Epithelial cell of esophagus (primary cell): ENCODE measurements around the gene GRB10.

Experiments
- DNase-seq: peaks from one replicate; pipeline ENCODE4 v3.0.0; 2010; ENCODE audit warnings: low read depth
- H3K4me3 ChIP-seq: 2 replicates; pipeline ENCODE4 v1.5.1; 2011; ENCODE audit warnings: mild to moderate bottlenecking, low read length, control low read depth
- TF ChIP-seq, protein P1 (sequence below): IDR thresholded peaks from 2 replicates; pipeline ENCODE4 v1.5.1; 2011; ENCODE audit warnings: low read depth, mild to moderate bottlenecking, low read length, control low read depth, inconsistent platforms; ENCODE audit not compliant: insufficient read depth; ENCODE audit errors: missing control alignments

GRB10 gene

DNA sequence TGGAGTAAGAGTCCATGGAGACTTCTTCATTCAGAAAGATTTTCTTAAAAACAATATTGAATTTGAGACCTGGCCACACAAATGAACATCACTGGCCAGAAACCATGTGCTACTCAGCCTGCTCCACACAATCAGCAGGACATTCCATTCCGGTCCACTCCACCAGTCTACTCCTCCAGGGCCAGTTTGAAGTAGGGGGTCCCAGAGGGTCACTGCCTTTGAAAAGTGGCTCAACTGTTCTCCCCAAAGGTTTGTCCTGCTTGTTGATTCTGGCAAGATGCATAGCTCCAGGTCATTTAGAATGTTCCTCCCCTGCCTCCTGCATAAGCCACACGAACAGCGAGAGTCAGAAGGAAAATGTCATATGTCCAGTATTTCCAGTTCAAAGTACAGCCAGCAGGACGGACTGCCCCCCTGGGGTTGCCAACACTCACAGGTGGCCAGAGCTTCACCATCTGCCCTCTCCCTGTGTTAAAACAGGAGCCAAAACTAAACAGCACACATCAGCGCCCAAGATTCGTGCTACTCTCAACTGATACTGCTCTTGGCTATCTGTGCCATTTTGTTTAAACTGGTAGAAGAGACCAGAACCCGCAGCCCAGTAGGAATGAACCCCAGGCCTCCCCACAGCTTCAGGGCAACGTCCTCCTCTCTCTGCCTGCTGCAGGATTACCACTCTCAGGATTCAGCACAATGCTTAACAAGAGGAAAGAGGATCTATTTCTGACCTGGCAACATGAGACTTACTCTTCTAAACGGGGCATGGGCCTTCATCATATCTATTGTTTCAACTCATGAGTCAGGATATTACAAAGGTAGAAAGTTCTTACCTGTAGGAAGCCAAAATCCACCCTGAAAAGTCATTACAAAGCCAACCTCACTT, 11.3 kb downstream of the GRB10 start:
- TF ChIP-seq, protein P1, sequence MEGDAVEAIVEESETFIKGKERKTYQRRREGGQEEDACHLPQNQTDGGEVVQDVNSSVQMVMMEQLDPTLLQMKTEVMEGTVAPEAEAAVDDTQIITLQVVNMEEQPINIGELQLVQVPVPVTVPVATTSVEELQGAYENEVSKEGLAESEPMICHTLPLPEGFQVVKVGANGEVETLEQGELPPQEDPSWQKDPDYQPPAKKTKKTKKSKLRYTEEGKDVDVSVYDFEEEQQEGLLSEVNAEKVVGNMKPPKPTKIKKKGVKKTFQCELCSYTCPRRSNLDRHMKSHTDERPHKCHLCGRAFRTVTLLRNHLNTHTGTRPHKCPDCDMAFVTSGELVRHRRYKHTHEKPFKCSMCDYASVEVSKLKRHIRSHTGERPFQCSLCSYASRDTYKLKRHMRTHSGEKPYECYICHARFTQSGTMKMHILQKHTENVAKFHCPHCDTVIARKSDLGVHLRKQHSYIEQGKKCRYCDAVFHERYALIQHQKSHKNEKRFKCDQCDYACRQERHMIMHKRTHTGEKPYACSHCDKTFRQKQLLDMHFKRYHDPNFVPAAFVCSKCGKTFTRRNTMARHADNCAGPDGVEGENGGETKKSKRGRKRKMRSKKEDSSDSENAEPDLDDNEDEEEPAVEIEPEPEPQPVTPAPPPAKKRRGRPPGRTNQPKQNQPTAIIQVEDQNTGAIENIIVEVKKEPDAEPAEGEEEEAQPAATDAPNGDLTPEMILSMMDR: no peak
- DNase-seq: peak; percentile 24
- no peak overlapping the region for H3K4me3 ChIP-seq

- DNase-seq: no peak
- TF ChIP-seq, protein P1: no peak
- H3K4me3 ChIP-seq: no peak overlapping the region
Measured at GRCh38 chr7:50768485-50769474, 13.9 kb downstream of the GRB10 start.

- peak; percentile 30 for DNase-seq
- H3K4me3 ChIP-seq: no peak overlapping the region
- TF ChIP-seq, protein P1: no peak
Measured at GRCh38 chr7:50766849-50767207, 15.9 kb downstream of the GRB10 start.

DNA sequence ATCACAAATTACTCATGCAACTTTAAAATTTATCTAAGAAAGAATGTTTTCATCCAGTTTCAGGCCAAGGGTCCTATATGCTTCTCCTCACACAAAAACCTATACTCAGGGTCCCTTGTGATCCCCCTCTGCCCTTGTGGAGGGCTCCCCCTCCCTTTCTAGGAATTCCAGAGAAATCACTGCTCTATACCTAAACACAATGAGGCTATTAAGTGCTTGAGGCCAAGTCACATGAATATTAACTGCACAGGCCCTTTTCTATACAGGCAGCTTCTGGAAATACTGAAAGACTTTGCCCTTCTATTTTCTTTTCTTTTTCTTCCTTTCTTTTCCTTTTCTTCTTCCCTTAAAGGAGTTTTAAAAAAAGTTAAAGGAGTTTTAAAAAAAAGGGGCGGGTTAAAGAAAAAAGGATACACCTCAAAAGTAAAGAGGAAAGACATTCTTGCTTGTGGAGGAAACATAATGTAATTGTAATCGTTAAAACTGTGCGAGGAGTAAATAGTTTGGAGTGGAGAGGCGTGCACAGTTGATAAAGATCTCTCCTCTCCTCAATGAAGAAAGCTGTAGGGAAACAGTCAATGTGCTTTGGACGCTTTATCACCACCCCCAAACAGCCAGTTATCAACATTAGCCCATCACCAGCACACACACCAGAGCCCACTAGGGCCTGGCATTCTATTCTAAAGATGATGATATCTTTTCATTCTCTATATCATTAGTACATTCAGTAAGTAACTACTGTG, 16.4 kb downstream of the GRB10 start:
- DNase-seq: no peak
- TF ChIP-seq, protein P1: no peak
- H3K4me3 ChIP-seq: no peak overlapping the region

GRCh38 chr7:50762337-50762736, 20.4 kb downstream of the GRB10 start:
- DNase-seq: peak; percentile 81
- TF ChIP-seq, protein P1: no peak
- H3K4me3 ChIP-seq: no peak overlapping the region

DNA sequence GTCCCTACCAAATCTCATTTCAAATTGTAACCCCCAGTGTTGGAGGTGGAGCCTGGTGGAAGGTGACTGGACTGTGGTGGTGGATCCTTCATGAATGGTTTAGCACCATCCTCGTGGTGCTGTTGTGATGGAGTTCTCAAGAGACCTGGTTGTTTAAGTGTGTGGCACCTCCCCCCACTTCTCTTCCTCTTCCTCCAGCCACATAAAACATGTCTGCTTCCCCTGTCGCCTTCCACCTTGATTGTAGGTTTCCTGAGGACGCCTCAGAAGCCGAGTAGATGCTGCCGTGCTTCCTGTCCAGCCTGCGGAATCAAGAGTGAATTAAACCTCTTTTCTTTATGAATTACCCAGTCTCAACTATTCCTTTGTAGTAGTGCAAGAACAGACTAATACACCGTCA, 21.0 kb downstream of the GRB10 start:
- no peak overlapping the region for H3K4me3 ChIP-seq
- no peak for DNase-seq
- TF ChIP-seq, protein P1: no peak
